ENCODE measurements around the gene ST3GAL4. TPM values are rescaled to one million over a fixed set of nuclear protein-coding genes. Genes with fewer than 3 reads are reported as not detected.
"Not testable (repeated sequence)": the region's sequence is repeated elsewhere in the genome, so short reads cannot be mapped to it uniquely, and the experiment has no call there.

ST3GAL4 gene
- total RNA-seq, 1 donor from 2014 or later: 15.9 TPM

GRCh38 chr11:126359431-126360048 lies 4.1 kb downstream of the ST3GAL4 start:
- H3K4me3 ChIP-seq (ENCODE audit: low read depth, low read length): no peak overlapping the region
- DNase-seq (ENCODE audit: low read depth): no peak
- peak; percentile 19 for TF ChIP-seq CTCF (conservative IDR thresholded peaks at IDR 0.05; ENCODE audit: low read depth, low read length)

GRCh38 chr11:126360049-126360446 lies 4.6 kb downstream of the ST3GAL4 start:
- TF ChIP-seq CTCF (conservative IDR thresholded peaks at IDR 0.05; ENCODE audit: low read depth, low read length): no peak
- H3K4me3 ChIP-seq (ENCODE audit: low read depth, low read length): no peak overlapping the region
- DNase-seq (ENCODE audit: low read depth): no peak

GRCh38 chr11:126361400-126361799 lies 5.9 kb downstream of the ST3GAL4 start:
- TF ChIP-seq CTCF (conservative IDR thresholded peaks at IDR 0.05; ENCODE audit: low read depth, low read length): no peak
- no peak overlapping the region for H3K4me3 ChIP-seq (ENCODE audit: low read depth, low read length)
- DNase-seq (ENCODE audit: low read depth): no peak

DNA sequence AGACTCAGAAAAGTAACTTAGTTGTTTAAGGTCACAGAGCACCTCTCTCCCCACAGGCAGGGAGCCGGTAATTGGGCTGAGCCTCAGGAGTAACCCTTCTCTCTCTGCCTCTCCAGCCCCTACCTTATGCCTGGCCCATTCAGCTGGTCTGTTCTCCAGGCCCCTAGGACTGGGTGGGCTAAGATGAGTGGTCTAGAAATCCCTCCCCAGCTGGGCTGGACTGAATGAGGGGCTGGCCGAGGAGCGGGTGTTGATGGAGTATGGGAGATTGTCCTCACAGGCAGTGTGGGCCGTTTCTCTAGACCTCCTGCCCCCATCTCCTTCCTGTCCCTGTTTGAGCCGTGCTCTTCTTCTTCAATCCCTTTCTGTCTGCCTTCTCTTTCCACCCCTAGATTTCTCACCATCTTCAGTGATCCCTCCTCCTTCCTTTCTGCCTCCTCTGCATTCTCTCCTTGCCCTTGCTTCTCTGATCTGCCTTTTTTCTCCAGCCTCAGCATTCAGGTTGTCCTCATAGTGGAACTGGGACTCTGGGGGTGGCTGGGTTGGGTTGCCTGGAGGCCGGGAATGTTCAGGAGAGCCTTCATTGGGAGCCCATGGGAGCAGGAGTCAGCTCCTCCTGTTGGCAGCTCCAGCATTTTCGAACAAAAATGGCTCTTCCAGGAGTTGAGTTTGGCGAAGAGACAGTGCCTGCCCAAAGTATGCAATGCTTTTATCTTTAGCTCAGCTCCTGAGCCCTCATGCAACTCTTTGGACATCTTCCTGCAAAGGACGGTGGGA lies 7.6 kb downstream of the ST3GAL4 start:
- TF ChIP-seq CTCF (conservative IDR thresholded peaks at IDR 0.05; ENCODE audit: low read depth, low read length): no peak
- DNase-seq (ENCODE audit: low read depth): no peak
- no peak overlapping the region for H3K4me3 ChIP-seq (ENCODE audit: low read depth, low read length)

GRCh38 chr11:126363706-126364248 lies 8.3 kb downstream of the ST3GAL4 start:
- no peak for DNase-seq (ENCODE audit: low read depth)
- no peak overlapping the region for H3K4me3 ChIP-seq (ENCODE audit: low read depth, low read length)
- no peak for TF ChIP-seq CTCF (conservative IDR thresholded peaks at IDR 0.05; ENCODE audit: low read depth, low read length)

DNA sequence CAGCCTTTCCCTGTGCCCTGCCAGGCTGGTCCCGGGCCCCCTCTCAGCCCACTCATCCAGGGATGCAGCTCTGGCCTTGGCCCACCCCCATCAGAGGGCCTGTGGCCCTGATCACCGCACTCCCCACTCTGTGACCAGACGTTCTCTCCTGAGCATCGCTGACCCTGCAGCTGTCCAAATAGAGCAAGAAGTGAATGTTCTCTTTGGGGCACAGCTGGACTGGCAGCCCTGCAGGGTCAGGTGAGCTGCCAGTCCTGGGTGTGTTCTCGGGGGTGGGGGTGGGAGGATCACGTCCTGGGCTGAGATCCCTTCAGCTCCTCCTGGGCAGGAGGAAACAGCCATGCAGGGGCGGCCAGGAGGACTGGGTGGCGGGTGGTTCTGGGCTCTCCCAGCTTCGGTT lies 9.2 kb downstream of the ST3GAL4 start:
- not testable (repeated sequence) for H3K4me3 ChIP-seq (ENCODE audit: low read depth, low read length); DNase-seq (ENCODE audit: low read depth)

GRCh38 chr11:126365508-126365907 lies 10.0 kb downstream of the ST3GAL4 start:
- DNase-seq (ENCODE audit: low read depth): not testable (repeated sequence)

More at GRCh38 chr11:126365508-126365907, 10.0 kb downstream of the ST3GAL4 start:
- not testable (repeated sequence) for H3K4me3 ChIP-seq (ENCODE audit: low read depth, low read length)
